T-cell (primary cell): Measurements from ENCODE around the gene C19orf33. TPM values are rescaled to one million over a fixed set of nuclear protein-coding genes. Genes with fewer than 3 reads are reported as not detected.
A peak's percentile ranks its signal among the peaks of the same experiment; 100 is the strongest.

Experiments used
- ATAC-seq, 4 experiments: fragments of 200-7000 bp in 3 of 4; fragments of 150-1000 bp in 1 of 4; cut with Tn5 transposase; replicated peaks in 1 of 4; 1 replicate in 3 of 4; 2 replicates in 1 of 4; pipeline ENCODE4 v1.10.0; 2021; ENCODE audit warnings: moderate library complexity in 3 of 4, mild to moderate bottlenecking in 2 of 4, moderate number of reproducible peaks in 1 of 4
- CTCF ChIA-PET, 2 donors: fragments of 300-600 bp; sonication (Branson Sonifier 250); formaldehyde crosslinking; loops; one replicate each; lab custom pipeline; 2022; ENCODE audit warnings: antibody characterized with exemption in 2 of 2; lab: Charles Lee
- POLR2A ChIA-PET, 2 donors: fragments of 300-600 bp; sonication (Branson Sonifier 250); formaldehyde crosslinking; loops; one replicate each; lab custom pipeline; 2022; ENCODE audit warnings: antibody characterized with exemption in 2 of 2; lab: Charles Lee
- DNase-seq, 35 experiments: peaks; one replicate each; pipeline versions ENCODE4 v3.0.0 to v3.0.0-alpha.2; 2013 to 2023
- H3K27ac ChIP-seq: one replicate; pipeline ENCODE4 v1.5.1; 2013; ENCODE audit warnings: low read length
- H3K27me3 ChIP-seq, 2 experiments: replicated peaks in 1 of 2; 1 replicate in 1 of 2; 2 replicates in 1 of 2; pipeline versions ENCODE4 v1.6.1 to v1.7.0; 2013; ENCODE audit warnings: low read length in 1 of 2, mixed read lengths in 1 of 2; ENCODE audit not compliant: control insufficient read depth in 2 of 2, insufficient read depth in 2 of 2; ENCODE audit errors: extremely low read depth in 1 of 2
- H3K36me3 ChIP-seq, 2 donors: 1 replicate in 1 of 2; 2 replicates in 1 of 2; pipeline versions ENCODE4 v1.6.1 to v1.7.0; 2013; ENCODE audit warnings: low read length in 1 of 2; ENCODE audit not compliant: control insufficient read depth in 2 of 2, insufficient read depth in 1 of 2; ENCODE audit errors: extremely low read depth in 1 of 2
- H3K4me1 ChIP-seq, 2 experiments: 1 replicate in 1 of 2; 2 replicates in 1 of 2; pipeline versions ENCODE4 v1.6.1 to v1.7.0; 2013; ENCODE audit warnings: low read length in 2 of 2, mixed read lengths in 1 of 2; ENCODE audit not compliant: insufficient read depth in 2 of 2, control insufficient read depth in 1 of 2; ENCODE audit errors: extremely low read depth in 1 of 2
- H3K4me3 ChIP-seq, 2 donors: 1 replicate in 1 of 2; 2 replicates in 1 of 2; pipeline versions ENCODE4 v1.5.1 to v1.7.0; 2013; ENCODE audit warnings: mild to moderate bottlenecking in 2 of 2, low read length in 1 of 2, moderate library complexity in 1 of 2; ENCODE audit not compliant: control insufficient read depth in 1 of 2; ENCODE audit errors: extremely low read depth in 1 of 2
- H3K9me3 ChIP-seq: 2 replicates; pipeline ENCODE4 v1.7.0; 2013
- H3K27ac Mint-ChIP-seq, 2 donors: one replicate each; pipeline ENCODE4 v1.8.0; 2020 to 2021; ENCODE audit warnings: mild to moderate bottlenecking in 2 of 2, mixed read lengths in 2 of 2
- H3K27me3 Mint-ChIP-seq, 2 donors: one replicate each; pipeline ENCODE4 v1.8.0; 2021 to 2022; ENCODE audit warnings: mixed read lengths in 2 of 2
- H3K36me3 Mint-ChIP-seq: one replicate; pipeline ENCODE4 v1.8.0; 2021; ENCODE audit warnings: mixed read lengths
- H3K4me1 Mint-ChIP-seq, 3 donors: one replicate each; pipeline ENCODE4 v1.8.0; 2020 to 2022; ENCODE audit warnings: mixed read lengths in 3 of 3, mild to moderate bottlenecking in 1 of 3
- H3K4me3 Mint-ChIP-seq, 3 donors: one replicate each; pipeline ENCODE4 v1.8.0; 2020 to 2022; ENCODE audit warnings: mild to moderate bottlenecking in 3 of 3, mixed read lengths in 3 of 3, moderate library complexity in 3 of 3
- H3K9me3 Mint-ChIP-seq, 3 donors: one replicate each; pipeline ENCODE4 v1.8.0; 2020 to 2022; ENCODE audit warnings: mixed read lengths in 3 of 3
- WGBS: methylation state at CpG from one replicate; pipeline ENCODE4 v1.1.5; 2013; ENCODE audit warnings: missing lambda C conversion rate; ENCODE audit not compliant: insufficient coverage; 5-methylcytosine and 5-hydroxymethylcytosine counted together
- total RNA-seq, 35 experiments: library from RNA in 6 of 35; stranded (reverse) in 6 of 35; fragments of 120-200 nt in 1 of 35; gene quantifications; one replicate each; pipeline versions ENCODE4 v1.2.1 to v1.2.4 and lab custom pipeline; 2013 to 2026

The C19orf33 gene
- total RNA-seq, 5 donors from 2014 or later (not counting 1 experiment from before 2014, with no cell fraction given), result 0.56 to 1.4 (median 1.3) TPM; not detected in 2

DNA sequence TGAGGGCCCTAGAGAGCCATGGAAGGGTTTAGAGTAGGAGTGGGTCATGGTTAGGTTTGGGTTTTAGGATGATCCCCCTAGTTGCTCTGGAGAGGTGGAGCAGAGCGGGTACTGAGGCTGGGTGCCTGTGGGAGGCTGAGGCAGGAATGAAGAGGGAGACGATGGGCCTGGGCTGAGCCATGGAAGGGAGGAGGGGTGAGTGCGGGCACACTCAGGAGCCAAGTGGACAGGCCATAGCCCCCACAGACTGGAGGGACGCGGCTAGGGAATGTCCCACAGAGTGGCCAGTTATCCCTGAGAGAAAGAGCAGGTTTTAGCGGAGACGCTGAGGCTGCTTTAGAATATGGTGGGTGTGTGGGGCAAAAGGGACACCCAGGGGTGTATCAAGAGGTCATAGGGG is 25.6 kb downstream of the C19orf33 start:
- Mint-ChIP-seq H3K27me3 (no peaks in the 10 kb centered on the region), H3K27ac (no peak overlapping the region), H3K9me3 (no peaks in the 10 kb centered on the region), H3K4me1 (peaks cover 0 to 5% (median 0%) of the 10 kb centered on the region in 3 donors), H3K36me3 (peaks cover 27% of the 10 kb centered on the region), H3K4me3 (no peak overlapping the region)
- ATAC-seq, result no peak
- Histone ChIP-seq H3K4me1 (no peaks in the 10 kb centered on the region), H3K9me3 (no peaks in the 10 kb centered on the region), H3K27me3 (no peaks in the 10 kb centered on the region), H3K36me3 (peaks cover 3 to 27% of the 10 kb centered on the region in 2 donors), H3K27ac (no peak overlapping the region), H3K4me3 (no peak overlapping the region)
- CTCF ChIA-PET, result interaction anchor here in 1 of 2 donors (0.7 kb wide), 1 partner anchor 104 kb away, joined by 3 read pairs; no protein-coding TSS in a partner anchor
- DNase-seq, result no peak
- WGBS, result 97% methylated on average over 6 of the region's 7 CpGs
- POLR2A ChIA-PET, result no interaction called here

DNA sequence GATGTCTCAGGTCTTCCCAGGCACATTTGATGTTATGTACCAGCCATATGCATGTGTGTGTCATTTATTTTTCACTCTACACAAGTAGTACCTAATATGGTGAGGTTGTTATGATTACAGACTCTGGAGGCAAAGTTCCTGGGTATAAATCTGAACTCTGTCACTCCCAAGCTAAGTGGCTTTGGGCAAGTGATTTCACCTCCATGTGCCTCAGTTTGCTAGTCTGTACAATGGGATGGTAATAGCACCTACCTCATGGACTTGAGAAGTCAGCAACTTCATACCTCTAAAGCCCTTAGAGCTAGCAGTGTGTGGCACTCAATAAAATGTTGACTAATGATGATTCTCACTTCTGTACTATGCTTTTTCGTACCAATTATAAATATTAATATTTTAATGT is 27.7 kb downstream of the C19orf33 start:
- Mint-ChIP-seq H3K27ac (no peak overlapping the region), H3K4me3 (no peak overlapping the region), H3K36me3 (peaks cover 18% of the 10 kb centered on the region), H3K4me1 (peaks cover under 1 to 16% (median 3%) of the 10 kb centered on the region in 3 donors), H3K9me3 (no peaks in the 10 kb centered on the region), H3K27me3 (no peaks in the 10 kb centered on the region)
- H3K27me3 ChIP-seq, result no peaks in the 10 kb centered on the region
- H3K27ac ChIP-seq, result no peak overlapping the region
- WGBS, result no CpG with 5 or more reads among the region's 1 CpG
- CTCF ChIA-PET, result interaction anchor here in 1 of 2 donors (1.4 kb wide), 1 partner anchor 88 kb away, joined by 5 read pairs; no protein-coding TSS in a partner anchor
- H3K4me3 ChIP-seq, result no peak overlapping the region
- H3K36me3 ChIP-seq, result peaks cover 0 to 17% of the 10 kb centered on the region in 2 donors
- peaks cover 0 to 8% of the 10 kb centered on the region in 2 experiments for H3K4me1 ChIP-seq
- H3K9me3 ChIP-seq, result no peaks in the 10 kb centered on the region
- ATAC-seq, result no peak
- no peak for DNase-seq
- POLR2A ChIA-PET, result no interaction called here

DNA sequence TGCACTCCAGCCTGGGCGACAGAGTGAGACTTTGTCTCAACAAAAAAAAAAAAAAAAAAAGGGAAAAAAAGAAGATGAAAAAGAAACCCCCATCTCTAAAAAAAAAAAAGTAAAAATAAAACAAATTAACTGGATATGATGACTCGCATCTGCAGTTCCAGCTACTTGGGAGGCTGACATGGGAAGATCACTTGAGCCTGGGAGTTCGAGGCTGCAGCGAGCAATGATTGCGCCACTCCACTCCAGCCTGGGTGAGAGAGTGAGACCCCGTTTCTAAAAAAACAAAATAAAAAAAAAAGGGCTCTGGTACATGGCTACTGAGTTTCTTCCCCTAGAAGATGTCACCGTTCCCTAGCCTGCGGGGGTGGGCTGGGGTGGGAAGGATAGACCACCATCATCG is 29.2 kb downstream of the C19orf33 start:
- Mint-ChIP-seq H3K36me3 (peaks cover 6% of the 10 kb centered on the region), H3K9me3 (no peaks in the 10 kb centered on the region), H3K4me3 (no peak overlapping the region), H3K27me3 (no peaks in the 10 kb centered on the region), H3K4me1 (peaks cover 7 to 23% (median 10%) of the 10 kb centered on the region in 3 donors), H3K27ac (no peak overlapping the region)
- ChIA-PET POLR2A (no interaction called here), CTCF (interaction anchor here in 1 of 2 donors (1.4 kb wide), 1 partner anchor 89 kb away, joined by 5 read pairs; no protein-coding TSS in a partner anchor)
- H3K27me3 ChIP-seq, result no peaks in the 10 kb centered on the region
- H3K9me3 ChIP-seq, result no peaks in the 10 kb centered on the region
- WGBS, result no CpG with 5 or more reads among the region's 9 CpGs
- ATAC-seq (no peak), DNase-seq (no peak)
- H3K27ac ChIP-seq, result no peak overlapping the region
- H3K4me1 ChIP-seq, result peaks cover 4 to 19% of the 10 kb centered on the region in 2 experiments
- H3K4me3 ChIP-seq, result no peak overlapping the region
- H3K36me3 ChIP-seq, result peaks cover 0 to 2% of the 10 kb centered on the region in 2 donors

DNA sequence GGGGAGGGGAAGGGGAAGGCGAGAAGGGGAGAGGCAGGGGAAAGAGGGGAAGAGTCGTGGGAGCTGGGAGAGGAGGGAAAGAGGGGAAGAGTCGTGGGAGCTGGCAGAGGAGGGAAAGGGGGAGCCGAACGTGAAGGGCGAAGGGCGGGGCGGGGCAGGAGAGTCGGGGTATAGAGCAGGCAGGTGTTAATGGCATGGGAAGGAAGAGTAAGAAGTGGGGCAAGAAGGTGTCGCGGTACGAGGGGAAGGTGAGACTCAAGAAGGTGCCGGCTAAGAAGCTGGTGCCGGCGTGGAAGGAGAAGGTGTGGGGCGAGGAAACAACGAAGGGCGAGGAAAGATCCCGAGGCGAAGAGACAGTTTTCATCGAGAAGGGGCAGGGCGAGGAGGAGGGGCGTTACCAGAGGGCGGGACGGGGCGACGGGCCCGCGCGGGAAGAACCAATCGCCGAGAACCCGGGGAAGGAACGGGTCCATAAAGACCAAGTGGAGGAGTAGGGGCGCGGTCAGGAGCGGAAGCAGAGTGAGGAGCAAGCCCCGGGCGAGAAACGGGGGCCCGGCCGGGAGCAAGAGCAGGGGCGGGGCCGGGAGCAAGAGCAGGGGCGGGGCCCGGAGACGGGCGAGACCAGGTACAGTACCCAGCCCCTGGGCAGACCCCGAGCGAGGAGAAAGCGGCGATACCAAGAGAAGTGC is 32.0 kb downstream of the C19orf33 start:
- Mint-ChIP-seq H3K27ac (peak overlapping the region; percentile 93 to 98), H3K9me3 (no peaks in the 10 kb centered on the region), H3K4me3 (peak overlapping the region; percentile 88 to 93 (median 90)), H3K27me3 (no peaks in the 10 kb centered on the region), H3K36me3 (peaks cover 6% of the 10 kb centered on the region), H3K4me1 (peaks cover 13 to 17% (median 14%) of the 10 kb centered on the region in 3 donors)
- ChIA-PET CTCF (interaction anchor here in 1 of 2 donors (0.7 to 1.7 kb wide), 5 partner anchors 38 to 429 kb away, joined by 3 to 28 read pairs (median 7); partner anchors contain the start of genes FAM98C, PSMD8, SIPA1L3 and SPINT2), POLR2A (interaction anchor here (0.5 to 1.0 kb wide), 4 partner anchors 38 to 96 kb away, joined by 3 to 5 read pairs (median 4); partner anchors contain the start of genes FAM98C (in 1 of the 2) and PSMD8 (in 1 of the 2))
- Histone ChIP-seq H3K27me3 (no peaks in the 10 kb centered on the region), H3K27ac (peak overlapping the region; percentile 96), H3K36me3 (peaks cover 0 to 3% of the 10 kb centered on the region in 2 donors), H3K4me1 (peaks cover 4 to 19% of the 10 kb centered on the region in 2 experiments), H3K9me3 (no peaks in the 10 kb centered on the region), H3K4me3 (peak overlapping the region; percentile 77 to 80)
- peak; percentile 87 to 96 (median 93) for DNase-seq
- under 1% methylated on average over 52 of the region's 52 CpGs for WGBS
- peak; percentile 74 to 77 (median 76) for ATAC-seq

DNA sequence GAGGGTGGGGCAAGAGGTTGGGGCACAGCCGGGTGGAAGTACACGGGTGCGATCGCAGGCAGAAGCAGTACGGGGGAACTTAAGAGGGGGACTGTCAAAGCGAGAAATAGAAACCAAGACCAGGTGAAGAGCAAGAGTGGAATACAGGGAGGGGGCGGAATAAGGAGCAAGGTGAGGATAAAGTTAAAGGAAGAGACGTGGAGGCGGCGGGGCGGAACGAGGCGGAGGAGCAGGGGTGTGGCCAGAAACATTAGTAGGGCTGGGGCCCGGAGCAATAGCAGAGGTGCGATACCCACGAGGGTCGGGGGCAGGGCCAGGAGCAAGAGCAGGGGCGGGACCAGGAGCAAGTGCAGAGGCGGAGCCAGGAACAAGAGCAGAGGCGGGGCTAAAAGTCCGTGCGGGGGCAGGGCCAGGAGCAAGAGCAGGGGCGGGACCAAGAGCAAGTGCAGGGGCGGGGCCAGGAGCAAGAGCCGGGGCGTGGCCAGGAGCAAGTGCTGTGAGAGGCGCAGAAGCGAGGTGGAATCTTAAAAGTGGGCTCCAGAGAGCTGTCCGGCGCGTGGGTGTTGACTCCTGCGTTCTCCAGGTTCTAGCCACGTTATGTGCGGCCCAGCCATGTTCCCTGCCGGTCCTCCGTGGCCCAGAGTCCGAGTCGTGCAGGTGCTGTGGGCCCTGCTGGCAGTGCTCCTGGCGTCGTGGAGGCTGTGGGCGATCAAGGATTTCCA is 32.7 kb downstream of the C19orf33 start:
- peak; percentile 63 to 73 (median 66) for ATAC-seq
- H3K9me3 Mint-ChIP-seq, result no peaks in the 10 kb centered on the region
- H3K4me1 Mint-ChIP-seq, result peaks cover 13 to 17% (median 14%) of the 10 kb centered on the region in 3 donors
- Histone ChIP-seq H3K27ac (peak overlapping the region; percentile 96), H3K9me3 (no peaks in the 10 kb centered on the region), H3K4me3 (peak overlapping the region; percentile 77 to 80), H3K36me3 (peaks cover 0 to 3% of the 10 kb centered on the region in 2 donors), H3K4me1 (peaks cover 4 to 19% of the 10 kb centered on the region in 2 experiments), H3K27me3 (no peaks in the 10 kb centered on the region)
- H3K27ac Mint-ChIP-seq, result peak overlapping the region; percentile 93 to 98
- peak; percentile 81 to 97 (median 92) for DNase-seq
- peak overlapping the region; percentile 88 to 93 (median 90) for H3K4me3 Mint-ChIP-seq
- CTCF ChIA-PET, result interaction anchor here (0.6 to 1.7 kb wide), 3 partner anchors 38 to 93 kb away, joined by 4 to 28 read pairs (median 7); partner anchors contain the start of genes FAM98C (in 1 of the 2) and PSMD8 (in 1 of the 2)
- H3K27me3 Mint-ChIP-seq, result no peaks in the 10 kb centered on the region
- POLR2A ChIA-PET, result interaction anchor here (0.5 to 1.0 kb wide), 2 partner anchors 37 to 66 kb away, joined by 4 to 5 read pairs; partner anchors contain the start of genes FAM98C (in 1 of the 2) and PSMD8 (in 1 of the 2)
- WGBS, result 3% methylated on average over 39 of the region's 41 CpGs
- peaks cover 6% of the 10 kb centered on the region for H3K36me3 Mint-ChIP-seq

DNA sequence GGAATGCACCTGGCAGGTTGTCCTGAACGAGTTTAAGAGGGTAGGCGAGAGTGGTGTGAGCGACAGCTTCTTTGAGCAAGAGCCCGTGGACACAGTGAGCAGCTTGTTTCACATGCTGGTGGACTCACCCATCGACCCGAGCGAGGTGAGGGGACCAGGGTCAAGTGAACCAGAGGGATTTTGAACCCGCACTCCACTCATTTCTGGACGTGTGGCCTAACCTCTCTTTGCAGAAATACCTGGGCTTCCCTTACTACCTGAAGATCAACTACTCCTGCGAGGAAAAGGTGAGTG is 33.3 kb downstream of the C19orf33 start:
- Mint-ChIP-seq H3K27me3 (no peaks in the 10 kb centered on the region), H3K9me3 (no peaks in the 10 kb centered on the region), H3K27ac (peak overlapping the region; percentile 93 to 98), H3K36me3 (peaks cover 6% of the 10 kb centered on the region), H3K4me3 (peak overlapping the region; percentile 88 to 93 (median 90)), H3K4me1 (peaks cover 13 to 17% (median 14%) of the 10 kb centered on the region in 3 donors)
- Histone ChIP-seq H3K9me3 (no peaks in the 10 kb centered on the region), H3K27me3 (no peaks in the 10 kb centered on the region), H3K4me1 (peaks cover 4 to 19% of the 10 kb centered on the region in 2 experiments), H3K36me3 (peaks cover 0 to 3% of the 10 kb centered on the region in 2 donors), H3K4me3 (peak overlapping the region; percentile 6 to 80), H3K27ac (peak overlapping the region; percentile 39)
- DNase-seq, result peak in 2 of 35 experiments; percentile 5 to 7
- POLR2A ChIA-PET, result no interaction called here
- CTCF ChIA-PET, result interaction anchor here in 1 of 2 donors (0.6 kb wide), 1 partner anchor 93 kb away, joined by 4 read pairs; no protein-coding TSS in a partner anchor
- 66% methylated on average over 8 of the region's 10 CpGs for WGBS
- ATAC-seq, result no peak
